NOMO-1 (cell line): ENCODE data around the gene NFYA.

Source experiments
- DNase-seq, 2 experiments: peaks; one replicate each; lab custom pipeline; 2025; ENCODE audit not compliant: unreplicated experiment in 2 of 2; lab: John Stamatoyannopoulos, UW

The NFYA gene

GRCh38 chr6:41072836-41073202, at the start of gene NFYA:
Gene NFYA, plus strand, starts transcription at chr6:41072974. Its CDS starts 6,116 bp downstream, at chr6:41079090.
- peak; percentile 100 for DNase-seq

DNA sequence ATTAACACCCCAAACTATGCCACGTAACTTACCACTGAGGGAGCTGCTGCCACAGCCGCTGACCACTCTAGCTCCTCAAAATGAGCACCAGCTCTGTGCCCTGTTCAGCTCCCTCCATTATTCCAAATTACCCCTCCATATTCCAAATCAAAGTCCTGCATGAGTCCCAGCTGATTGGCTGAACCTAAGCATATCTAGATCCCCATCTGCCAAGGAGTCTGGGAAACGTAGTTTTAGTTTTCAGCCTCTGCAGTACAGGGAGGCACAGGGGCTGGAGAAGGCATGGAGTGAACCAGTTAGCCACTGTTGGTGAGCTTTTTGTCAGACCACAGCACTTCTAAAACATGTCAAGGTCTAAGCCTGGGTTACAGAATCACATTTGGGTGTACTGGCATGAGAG, 49.7 kb upstream of the NFYA start:
- DNase-seq: no peak

DNA sequence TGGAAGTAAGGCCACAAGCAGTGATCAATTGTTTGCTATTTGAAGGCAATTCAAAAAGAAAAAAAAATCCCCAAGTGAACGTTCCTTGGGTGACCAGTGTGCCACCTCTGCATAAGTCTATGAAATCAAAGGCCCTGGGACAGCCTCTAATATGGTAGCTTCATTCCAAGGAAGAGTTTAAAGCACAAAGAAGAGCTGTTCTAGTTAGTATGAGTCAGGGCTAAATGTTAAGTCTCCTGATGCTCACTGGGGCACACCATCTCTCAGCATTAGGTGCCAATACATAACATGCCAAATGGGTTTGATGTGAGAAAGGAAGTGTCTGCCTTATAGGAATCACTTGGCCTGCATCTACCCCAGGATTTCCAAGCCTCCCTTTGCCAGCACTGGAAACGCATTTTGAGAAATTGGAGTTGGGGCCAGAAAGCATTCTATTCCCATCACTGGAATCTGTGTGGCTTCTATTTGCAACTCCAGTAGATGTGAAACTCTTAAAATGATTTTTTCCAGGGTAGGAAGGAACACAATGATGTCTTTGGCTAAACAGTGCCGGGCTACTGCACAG, 46.7 kb upstream of the NFYA start:
- no peak for DNase-seq

DNA sequence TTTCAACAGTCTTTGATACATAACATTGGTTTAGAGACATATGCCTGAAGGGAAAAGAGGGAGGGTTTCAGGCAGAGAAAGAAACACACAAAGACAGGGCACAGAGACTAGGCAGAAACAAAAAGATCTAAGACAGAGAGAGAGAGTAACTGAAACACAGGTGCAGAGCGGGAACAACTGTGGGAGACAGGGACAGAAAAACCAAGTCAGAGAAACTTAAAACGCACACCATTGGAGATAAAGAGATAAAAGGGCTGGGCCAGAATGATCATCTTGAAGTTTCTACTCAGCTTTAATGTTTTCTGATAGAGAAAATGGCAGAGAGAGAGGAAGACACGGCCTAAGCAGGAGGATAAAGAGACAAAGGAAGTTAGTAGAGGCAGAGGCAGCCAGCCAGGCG, 45.5 kb upstream of the NFYA start:
- DNase-seq: no peak

GRCh38 chr6:41027799-41028560, 44.8 kb upstream of the NFYA start:
- peak; percentile 66 to 79 for DNase-seq

DNA sequence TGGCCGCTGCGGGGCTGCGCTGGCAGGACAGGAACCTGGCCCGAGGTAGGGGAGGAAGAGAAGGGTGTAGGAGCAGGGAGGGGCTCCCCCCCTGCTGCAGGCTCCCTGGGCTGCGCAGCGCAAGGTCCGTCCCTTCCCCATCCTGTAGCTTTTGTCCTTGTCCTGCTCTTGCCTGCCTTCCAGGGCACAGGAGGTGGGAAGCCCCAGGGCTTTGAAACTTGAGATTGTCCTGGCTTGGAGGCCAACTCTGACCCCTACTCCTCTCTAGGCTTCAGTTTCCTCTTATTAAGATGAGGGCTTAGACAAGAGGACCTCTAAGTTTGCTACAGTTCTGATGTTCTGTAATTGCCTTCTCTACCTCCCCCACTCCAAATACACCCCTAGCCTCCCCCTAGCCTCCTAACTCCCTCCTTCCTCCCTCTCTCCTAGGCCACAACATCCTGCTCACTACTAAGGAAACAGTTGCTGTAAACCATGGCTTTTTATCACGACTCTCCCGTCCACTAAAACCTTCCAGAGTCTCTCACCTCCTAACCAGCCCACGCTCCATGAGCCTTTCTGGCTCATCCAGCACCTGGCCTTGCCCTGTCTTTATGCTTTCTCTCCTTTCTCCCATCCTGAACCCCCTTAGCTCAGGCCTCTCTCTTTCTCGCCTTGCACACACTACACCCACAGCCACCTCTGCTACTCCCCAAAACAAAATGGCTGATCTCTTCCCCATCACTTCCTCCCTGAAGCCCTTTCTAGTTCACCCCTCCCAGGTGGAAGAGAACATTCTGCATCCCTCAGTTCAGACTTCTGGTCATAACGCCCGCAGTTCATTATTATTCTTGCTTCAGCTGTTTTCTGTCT, 44.0 kb upstream of the NFYA start:
- DNase-seq: peak in 1 of 2 experiments; percentile 50

DNA sequence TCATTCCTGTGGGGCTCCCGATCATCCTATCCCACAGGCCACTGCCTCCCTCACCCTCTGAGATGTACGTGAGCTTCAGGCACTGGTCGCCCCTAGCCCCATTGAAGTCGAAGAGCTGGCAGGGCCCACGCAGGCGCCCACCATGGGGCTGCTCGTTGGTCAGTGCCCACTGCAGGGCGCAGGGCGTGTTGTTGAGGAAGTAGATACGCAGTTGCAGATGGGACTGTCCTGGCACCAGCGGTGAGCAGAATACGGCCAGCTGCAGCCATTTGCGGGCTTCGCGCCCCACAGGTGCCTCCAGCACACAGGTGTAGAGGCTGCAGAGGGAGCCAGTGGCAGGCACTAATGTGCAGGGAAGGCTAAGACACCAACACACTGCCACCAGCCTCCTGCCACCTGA, 39.9 kb upstream of the NFYA start:
- no peak for DNase-seq

- no peak for DNase-seq
These were observed 39.0 kb upstream of the NFYA start for GRCh38 chr6:41033776-41034175.

DNA sequence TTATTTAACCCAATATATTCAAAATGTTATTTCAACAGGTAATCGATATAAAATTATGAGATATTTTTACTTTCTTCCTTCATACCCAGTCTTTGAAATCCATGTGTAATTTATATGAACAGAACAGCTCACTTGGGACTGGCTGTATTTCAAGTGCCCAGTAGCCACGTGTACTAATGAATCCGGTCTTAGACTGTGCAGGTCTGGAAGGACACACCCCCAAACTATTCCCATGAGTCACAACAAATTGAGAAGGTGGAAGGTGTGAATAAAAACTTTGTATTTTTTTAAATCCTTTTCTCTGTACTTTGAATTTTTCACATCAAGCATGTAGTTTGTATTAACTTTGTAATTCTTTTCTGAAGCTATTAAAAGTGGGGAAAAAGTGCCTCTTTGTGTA, 36.6 kb upstream of the NFYA start:
- DNase-seq: no peak

- no peak for DNase-seq
These were observed 36.2 kb upstream of the NFYA start for GRCh38 chr6:41036601-41037000.

DNA sequence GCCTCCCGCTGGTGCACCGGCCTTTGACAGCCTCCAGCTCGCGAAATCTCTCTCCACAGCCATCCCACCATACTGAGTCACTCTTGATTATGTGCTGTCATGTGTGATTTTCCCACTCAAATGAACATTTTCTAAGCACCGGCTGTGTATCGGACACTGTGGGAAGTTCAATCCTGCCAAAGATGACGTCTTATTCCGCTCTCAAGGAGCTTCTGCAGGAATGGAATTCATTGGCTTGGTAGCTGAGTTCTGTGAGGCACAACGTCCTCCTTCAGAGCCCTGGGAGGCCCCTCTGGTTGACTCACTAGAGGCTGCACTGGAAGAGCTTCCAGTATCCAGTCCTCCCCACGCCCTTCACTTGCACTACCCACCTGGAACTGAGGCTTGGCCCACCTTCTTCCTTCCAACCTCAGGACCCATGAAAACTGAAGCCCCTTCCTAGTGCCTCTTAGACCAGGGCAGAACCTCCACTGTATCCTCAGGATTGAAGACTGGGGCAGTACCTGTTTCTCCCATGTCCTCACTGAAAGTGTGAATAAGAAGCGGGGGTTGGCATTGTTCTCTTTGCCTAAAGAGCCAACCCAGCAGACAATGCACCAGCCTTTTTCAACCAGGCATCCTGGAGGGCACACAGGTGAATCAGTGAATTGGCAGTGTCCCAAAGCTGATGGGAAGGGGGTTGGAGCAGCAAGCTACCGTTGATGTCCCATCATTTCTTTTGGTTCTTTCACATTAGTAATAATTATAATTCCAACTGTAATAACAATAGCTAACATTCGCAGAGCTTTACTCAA, 35.5 kb upstream of the NFYA start:
- no peak for DNase-seq

- DNase-seq: no peak
These were observed 34.6 kb upstream of the NFYA start for GRCh38 chr6:41038205-41038604.

DNA sequence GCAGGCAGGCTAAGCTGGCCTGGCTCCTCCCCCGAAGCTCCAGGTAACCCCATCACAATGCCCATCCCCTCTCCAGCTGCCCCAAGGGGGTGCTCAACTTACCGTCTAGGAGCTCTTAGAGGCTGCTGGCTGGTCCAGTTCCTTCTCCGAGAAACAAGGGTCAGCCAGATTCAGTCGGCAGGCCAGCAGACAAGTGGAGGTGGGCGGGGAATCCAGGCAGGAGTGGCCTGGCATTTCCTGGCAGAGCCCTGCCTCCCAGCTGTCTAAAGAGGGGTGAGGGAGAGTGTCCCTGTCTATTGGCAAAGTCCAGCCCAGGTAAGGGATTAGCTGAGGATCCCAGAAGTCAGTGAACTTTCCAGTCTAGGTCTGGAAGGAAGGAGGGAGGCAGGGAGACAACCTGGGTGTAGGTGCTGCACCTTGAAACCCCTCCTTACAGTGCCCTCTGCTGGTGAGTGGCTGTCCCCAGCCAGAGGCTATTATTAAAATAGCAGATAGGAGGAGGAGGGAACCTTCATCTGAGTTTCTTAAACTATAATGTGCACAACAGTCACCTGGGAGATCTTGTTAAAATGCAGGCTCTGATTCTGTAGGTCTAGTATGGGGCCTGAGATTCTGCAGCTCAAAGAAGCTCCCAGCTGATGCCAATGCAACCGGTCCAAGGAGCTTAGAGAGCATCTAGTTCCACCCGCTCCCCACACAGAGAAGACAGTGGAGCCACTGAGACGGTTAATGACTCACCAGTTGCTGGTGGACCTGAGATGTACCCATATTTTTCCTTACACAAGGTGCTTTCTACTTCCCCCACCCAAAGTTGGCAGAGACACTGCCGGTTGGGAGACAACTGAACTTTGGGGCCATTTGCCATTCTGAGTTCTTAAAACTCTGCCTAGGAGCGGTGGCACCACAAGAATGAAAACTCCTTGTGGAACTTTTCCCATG, 33.4 kb upstream of the NFYA start, which contains the start of gene UNC5CL:
TSS of gene UNC5CL (minus strand) at position 162 of the 939 bp plus-strand sequence. CDS start 4,147 bp downstream, outside the sequence.
- DNase-seq: peak; percentile 2 to 7

DNA sequence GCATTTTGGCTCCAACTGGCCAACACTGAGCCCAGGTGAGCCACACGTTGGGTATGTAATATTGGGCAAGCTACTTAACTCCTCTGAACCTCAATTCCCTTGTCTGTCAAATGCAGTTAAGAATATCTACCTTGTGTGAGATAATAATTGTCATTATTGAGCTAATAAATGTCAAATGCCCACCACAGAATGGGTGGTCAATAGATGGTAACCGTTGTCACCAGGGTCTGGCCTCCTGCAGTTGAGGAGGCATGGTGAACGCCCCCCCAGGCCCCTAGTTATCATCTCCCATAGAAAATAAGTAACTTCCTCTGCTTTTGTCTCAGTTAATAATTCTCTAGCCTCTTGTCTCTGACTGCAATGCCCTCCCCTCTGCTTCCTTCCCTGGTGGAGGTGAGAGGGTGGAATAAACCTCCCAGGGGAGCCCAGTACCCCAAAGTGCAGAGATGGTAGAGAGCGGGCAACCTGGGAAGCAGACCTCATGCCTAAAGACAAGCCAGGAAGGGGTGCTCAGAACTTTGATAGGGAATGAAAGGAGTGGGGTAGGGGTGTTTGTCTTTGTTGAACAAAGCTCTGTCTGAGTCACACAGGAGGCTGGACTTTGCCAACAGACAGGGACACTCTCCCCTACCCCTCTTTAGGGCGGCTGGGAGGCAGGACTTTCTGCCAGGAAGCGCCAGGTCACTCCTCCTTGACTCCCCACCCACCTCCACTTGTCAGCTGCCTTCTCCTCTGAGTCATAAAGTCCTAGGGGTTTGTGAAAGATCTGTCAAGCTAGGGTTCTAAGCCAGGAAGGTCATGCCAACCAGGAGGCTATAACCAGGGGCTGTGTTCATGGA, 32.5 kb upstream of the NFYA start:
- no peak for DNase-seq

GRCh38 chr6:41040940-41041536, 31.7 kb upstream of the NFYA start:
- DNase-seq: no peak

DNA sequence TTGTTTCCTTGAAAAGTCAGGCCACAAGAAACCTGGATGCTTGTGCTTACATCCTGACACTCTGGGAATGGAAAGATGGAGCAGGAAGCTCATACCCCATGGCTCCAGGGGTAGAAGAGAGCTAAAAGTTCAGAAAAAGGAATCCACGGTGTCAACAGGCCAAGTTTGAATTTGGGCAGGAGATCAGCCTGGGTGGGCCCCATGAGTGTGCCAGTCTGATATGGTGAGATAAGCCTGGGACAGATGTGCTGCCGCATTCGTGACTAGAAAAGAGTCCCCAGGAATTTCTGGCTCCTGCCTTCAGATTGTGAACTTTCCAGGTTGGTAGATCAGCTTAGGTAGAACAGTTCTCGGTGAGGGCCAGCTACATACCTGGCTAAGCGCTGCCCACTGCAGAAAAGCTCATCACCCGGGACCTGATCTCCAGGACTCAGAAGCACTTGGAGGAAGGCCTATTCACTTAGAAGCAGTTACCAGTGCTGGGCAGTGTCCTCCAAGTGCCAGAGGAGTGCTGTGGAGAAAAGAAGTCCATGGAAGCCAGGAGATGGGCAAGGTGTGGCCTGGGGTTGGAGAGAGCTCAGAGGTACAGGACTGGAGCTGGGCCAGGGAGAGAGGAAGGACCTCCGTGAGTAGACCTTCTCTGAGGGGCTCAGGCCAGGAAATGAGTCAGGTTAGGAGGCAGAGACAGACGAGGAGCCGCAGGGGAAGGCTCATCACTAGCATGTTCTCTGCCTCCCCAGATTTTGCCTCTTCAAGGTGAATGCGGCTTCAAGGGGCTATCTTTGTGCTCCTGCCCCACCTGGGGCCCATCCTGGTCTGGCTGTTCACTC, 30.3 kb upstream of the NFYA start, which contains the start of gene TSPO2:
TSS of gene TSPO2 (plus strand) at position 242 of the 830 bp plus-strand sequence. CDS start at position 761, 519 bp downstream.
- no peak for DNase-seq

DNA sequence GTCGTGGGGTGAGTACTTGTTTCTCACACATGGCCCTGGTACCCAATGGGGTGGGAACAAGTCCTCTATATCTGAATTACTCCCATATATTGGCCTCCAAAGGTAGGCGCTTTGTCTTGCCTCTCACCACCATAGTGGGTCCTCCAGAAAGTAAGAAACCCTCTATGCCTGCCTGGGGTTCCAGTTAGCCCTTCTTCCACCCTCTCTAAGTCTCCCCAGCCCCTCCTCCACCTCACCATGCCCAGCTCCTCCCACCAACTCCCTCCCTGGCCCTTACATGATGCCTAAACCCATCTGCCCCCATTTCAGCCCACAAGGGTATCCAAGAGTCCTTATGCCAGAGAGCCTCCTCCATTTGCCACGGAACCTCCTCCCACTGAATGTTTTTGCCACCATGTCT, 29.6 kb upstream of the NFYA start:
- DNase-seq: no peak
